Measurements from ENCODE around the gene ADARB2. TPM values are rescaled to one million over a fixed set of nuclear protein-coding genes. Genes with fewer than 3 reads are reported as not detected.

The ADARB2 gene
- total and polyA plus RNA-seq, 2 experiments from 2014 or later: 1.6 to 3.1 TPM

GRCh38 chr10:1320739-1321320, 416.5 kb downstream of the ADARB2 start:
- Histone ChIP-seq H3K9me3 (ENCODE audit: low read depth) (no peaks in the 10 kb centered on the region), H3K27me3 (no peaks in the 10 kb centered on the region), H3K36me3 (no peaks in the 10 kb centered on the region), H3K27ac (no peak overlapping the region), H3K4me1 (ENCODE audit: low read depth) (no peaks in the 10 kb centered on the region), H3K4me3 (no peak overlapping the region)
- no peak for TF ChIP-seq CTCF (IDR thresholded peaks at IDR 0.05; ENCODE audit: low read depth, low read length)
- DNase-seq (ENCODE audit: low read depth in 1 of 2, low spot score in 1 of 2): no peak

- H3K4me3 ChIP-seq: no peak overlapping the region
- no peaks in the 10 kb centered on the region for H3K36me3 ChIP-seq
- H3K4me1 ChIP-seq (ENCODE audit: low read depth): no peaks in the 10 kb centered on the region
- no peaks in the 10 kb centered on the region for H3K27me3 ChIP-seq
- H3K27ac ChIP-seq: no peak overlapping the region
- no peaks in the 10 kb centered on the region for H3K9me3 ChIP-seq (ENCODE audit: low read depth)
- no peak for DNase-seq (ENCODE audit: low read depth in 1 of 2, low spot score in 1 of 2)
- TF ChIP-seq CTCF (IDR thresholded peaks at IDR 0.05; ENCODE audit: low read depth, low read length): no peak
Observed at GRCh38 chr10:1316809-1317143, 420.5 kb downstream of the ADARB2 start.

GRCh38 chr10:1316121-1316808, 421.1 kb downstream of the ADARB2 start:
- TF ChIP-seq CTCF (IDR thresholded peaks at IDR 0.05; ENCODE audit: low read depth, low read length): no peak
- DNase-seq (ENCODE audit: low read depth in 1 of 2, low spot score in 1 of 2): no peak
- Histone ChIP-seq H3K36me3 (no peaks in the 10 kb centered on the region), H3K4me1 (ENCODE audit: low read depth) (no peaks in the 10 kb centered on the region), H3K27ac (no peak overlapping the region), H3K27me3 (no peaks in the 10 kb centered on the region), H3K9me3 (ENCODE audit: low read depth) (no peaks in the 10 kb centered on the region), H3K4me3 (no peak overlapping the region)

- Histone ChIP-seq H3K36me3 (no peaks in the 10 kb centered on the region), H3K9me3 (ENCODE audit: low read depth) (no peaks in the 10 kb centered on the region), H3K27ac (no peak overlapping the region), H3K4me3 (no peak overlapping the region), H3K4me1 (ENCODE audit: low read depth) (no peaks in the 10 kb centered on the region), H3K27me3 (no peaks in the 10 kb centered on the region)
- no peak for DNase-seq (ENCODE audit: low read depth in 1 of 2, low spot score in 1 of 2)
- no peak for TF ChIP-seq CTCF (IDR thresholded peaks at IDR 0.05; ENCODE audit: low read depth, low read length)
Observed at GRCh38 chr10:1315178-1315577, 422.1 kb downstream of the ADARB2 start.

- TF ChIP-seq CTCF (IDR thresholded peaks at IDR 0.05; ENCODE audit: low read depth, low read length): no peak
- Histone ChIP-seq H3K4me3 (no peak overlapping the region), H3K9me3 (ENCODE audit: low read depth) (no peaks in the 10 kb centered on the region), H3K4me1 (ENCODE audit: low read depth) (no peaks in the 10 kb centered on the region), H3K27me3 (no peaks in the 10 kb centered on the region), H3K36me3 (no peaks in the 10 kb centered on the region), H3K27ac (no peak overlapping the region)
- DNase-seq (ENCODE audit: low read depth in 1 of 2, low spot score in 1 of 2): no peak
Observed at GRCh38 chr10:1311726-1312125, 425.6 kb downstream of the ADARB2 start.
